K562 (cell line): ENCODE data around the gene KLHL18. TPM values are rescaled to one million over a fixed set of nuclear protein-coding genes. Genes with fewer than 3 reads are reported as not detected.
A peak's percentile ranks its signal among the peaks of the same experiment; 100 is the strongest.

ENCODE experiments used
- BRF2 ChIP-seq: IDR thresholded peaks from 3 replicates; pipeline ENCODE4 v1.6.1; 2011; ENCODE audit warnings: borderline replicate concordance, mild to moderate bottlenecking; ENCODE audit not compliant: insufficient read length, insufficient read depth
- CHAMP1 ChIP-seq: fragments of 450-650 bp; IDR thresholded peaks from 2 replicates; pipeline ENCODE4 v1.6.1; 2016; ENCODE audit warnings: mild to moderate bottlenecking
- E2F4 ChIP-seq: sonication (generic); formaldehyde crosslinking; IDR thresholded peaks from 2 replicates; pipeline ENCODE4 v1.8.0; 2022; ENCODE audit warnings: mild to moderate bottlenecking, low read depth, missing genetic modification reagents
- HBP1 ChIP-seq: fragments of 450-650 bp; formaldehyde crosslinking; IDR thresholded peaks from 2 replicates; pipeline ENCODE4 v1.4.0; 2022; ENCODE audit warnings: missing genetic modification characterization
- PHF21A ChIP-seq: fragments of 450-650 bp; IDR thresholded peaks from 2 replicates; pipeline ENCODE4 v1.6.1; 2017; ENCODE audit warnings: low read depth, borderline replicate concordance
- POLR2B ChIP-seq: fragments of 450-650 bp; IDR thresholded peaks from 2 replicates; pipeline ENCODE4 v1.6.1; 2018; ENCODE audit warnings: low read depth; ENCODE audit not compliant: partially characterized antibody
- PTBP1 ChIP-seq: fragments of 200-400 bp; formaldehyde crosslinking; IDR thresholded peaks from 2 replicates; pipeline ENCODE4 v1.6.1; 2017; ENCODE audit warnings: low read depth, low read length
- RBM14 ChIP-seq: fragments of 200-400 bp; formaldehyde crosslinking; IDR thresholded peaks from 2 replicates; pipeline ENCODE4 v1.6.1; 2018; ENCODE audit warnings: low read depth, mild to moderate bottlenecking, low read length, moderate library complexity, borderline replicate concordance; ENCODE audit not compliant: insufficient read depth
- SMAD2 ChIP-seq: fragments of 150-350 bp; IDR thresholded peaks from 2 replicates; pipeline ENCODE4 v1.6.1; 2014; ENCODE audit warnings: low read depth, mild to moderate bottlenecking, low read length
- TCF7 ChIP-seq: sonication (generic); IDR thresholded peaks from 2 replicates; pipeline ENCODE4 v1.6.1; 2016; ENCODE audit warnings: antibody characterized with exemption, borderline replicate concordance
- ZBTB11 ChIP-seq, 3 experiments: fragments of 200-800 bp in 1 of 3; fragments of 250-450 bp in 1 of 3; fragments of 450-650 bp in 1 of 3; sonication (Bioruptor Pico) in 1 of 3; sonication (Bioruptor generic) in 1 of 3; formaldehyde crosslinking in 1 of 3; IDR thresholded peaks; 2 replicates each; pipeline versions ENCODE4 v1.6.1 to v1.8.0; 2016 to 2022; ENCODE audit warnings: mild to moderate bottlenecking in 2 of 3, missing genetic modification characterization in 2 of 3, missing compliant biosample characterization in 1 of 3, moderate library complexity in 1 of 3
- ZC3H8 ChIP-seq: fragments of 450-650 bp; IDR thresholded peaks from 2 replicates; pipeline ENCODE4 v1.6.1; 2017
- ZNF124 ChIP-seq: sonication (generic); formaldehyde crosslinking; IDR thresholded peaks from 2 replicates; pipeline ENCODE4 v1.8.1; 2022; ENCODE audit warnings: missing genetic modification reagents
- ZNF134 ChIP-seq: fragments of 250-450 bp; sonication (Bioruptor Pico); conservative IDR thresholded peaks from 2 replicates; pipeline ENCODE4 v1.4.0; 2020
- ZNF224 ChIP-seq: sonication (generic); formaldehyde crosslinking; IDR thresholded peaks from 2 replicates; pipeline ENCODE4 v1.8.0; 2022; ENCODE audit warnings: mild to moderate bottlenecking, missing genetic modification reagents
- ZNF766 ChIP-seq: fragments of 200-800 bp; sonication (Bioruptor generic); conservative IDR thresholded peaks from 2 replicates; pipeline ENCODE4 v1.6.1; 2016; ENCODE audit warnings: missing genetic modification characterization, missing compliant biosample characterization
- ZNF785 ChIP-seq: fragments of 250-450 bp; sonication (Bioruptor Pico); IDR thresholded peaks from 2 replicates; pipeline ENCODE4 v1.4.0; 2020; ENCODE audit warnings: mild to moderate bottlenecking
- polyA plus RNA-seq, 8 experiments: library from polyadenylated mRNA; depleted of rRNA in 4 of 8; stranded (reverse) in 5 of 8; unstranded in 3 of 8; fragments of >200 nt; fragmentation: Nextera tagmentation in 2 of 8; fragmentation: Illumina TruSeq in 1 of 8; extraction: Ambion mirVana in 2 of 8; extraction: Trizol in 1 of 8; gene quantifications; 2 replicates each; pipeline versions ENCODE4 v1.2.1 to v1.2.3, GENCODE V29; 2011 to 2014; ENCODE audit warnings: inconsistent platforms in 1 of 8, missing spikeins in 1 of 8
- total RNA-seq, 7 experiments: library from RNA; depleted of rRNA in 6 of 7; stranded (reverse); fragments of >200 nt in 6 of 7; fragmentation: Illumina TruSeq in 2 of 7; extraction: Trizol in 2 of 7; gene quantifications; 2 replicates each; pipeline versions ENCODE4 v1.2.1 to v1.2.3, GENCODE V29; 2011 to 2021; ENCODE audit warnings: low replicate concordance in 1 of 7

KLHL18 gene
- total and polyA plus RNA-seq, 9 of the 15 experiments (the other 6 are each of a cell fraction or from before 2014, with no cell fraction given), result 26.7 to 97.5 (median 48.7) TPM

GRCh38 chr3:47381317-47382157 lies 98.8 kb downstream of the KLHL18 start (continued):
- TF ChIP-seq ZNF224 (CRISPR knock-in tag) (no peak), POLR2B (peak; percentile 47), BRF2 (no peak), PHF21A (no peak), HBP1 (CRISPR knock-in tag) (no peak), ZC3H8 (no peak), E2F4 (CRISPR knock-in tag) (no peak), ZNF134 (CRISPR knock-in tag) (no peak), CHAMP1 (no peak), SMAD2 (no peak), TCF7 (no peak), RBM14 (0 out of 2 replicates have a peak, but pooled peaks have one; percentile 91), ZBTB11 (CRISPR knock-in tag; IDR thresholded peaks at IDR 0.05) (peak in 1 of 3 experiments; percentile 3; a peak in 1 of 6 replicates), ZNF124 (CRISPR knock-in tag) (no peak), PTBP1 (no peak), ZNF766 (CRISPR knock-in tag) (no peak), ZNF785 (no peak)
